K562 treated with DMSO at 1 percent for 4 hours (cell line): ENCODE results near the gene NELFE. TPM values are rescaled to one million over a fixed set of nuclear protein-coding genes. Genes with fewer than 3 reads are reported as not detected.

Source experiments
- total RNA-seq: library from RNA; unstranded; fragments of 300-600 nt; gene quantifications from 2 replicates; pipeline ENCODE4 v1.2.3, GENCODE V29; 2022; ENCODE audit not compliant: insufficient read depth

Gene NELFE, protein sequence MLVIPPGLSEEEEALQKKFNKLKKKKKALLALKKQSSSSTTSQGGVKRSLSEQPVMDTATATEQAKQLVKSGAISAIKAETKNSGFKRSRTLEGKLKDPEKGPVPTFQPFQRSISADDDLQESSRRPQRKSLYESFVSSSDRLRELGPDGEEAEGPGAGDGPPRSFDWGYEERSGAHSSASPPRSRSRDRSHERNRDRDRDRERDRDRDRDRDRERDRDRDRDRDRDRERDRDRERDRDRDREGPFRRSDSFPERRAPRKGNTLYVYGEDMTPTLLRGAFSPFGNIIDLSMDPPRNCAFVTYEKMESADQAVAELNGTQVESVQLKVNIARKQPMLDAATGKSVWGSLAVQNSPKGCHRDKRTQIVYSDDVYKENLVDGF
- total RNA-seq: 78.2 and 128 TPM in 2 replicates

DNA sequence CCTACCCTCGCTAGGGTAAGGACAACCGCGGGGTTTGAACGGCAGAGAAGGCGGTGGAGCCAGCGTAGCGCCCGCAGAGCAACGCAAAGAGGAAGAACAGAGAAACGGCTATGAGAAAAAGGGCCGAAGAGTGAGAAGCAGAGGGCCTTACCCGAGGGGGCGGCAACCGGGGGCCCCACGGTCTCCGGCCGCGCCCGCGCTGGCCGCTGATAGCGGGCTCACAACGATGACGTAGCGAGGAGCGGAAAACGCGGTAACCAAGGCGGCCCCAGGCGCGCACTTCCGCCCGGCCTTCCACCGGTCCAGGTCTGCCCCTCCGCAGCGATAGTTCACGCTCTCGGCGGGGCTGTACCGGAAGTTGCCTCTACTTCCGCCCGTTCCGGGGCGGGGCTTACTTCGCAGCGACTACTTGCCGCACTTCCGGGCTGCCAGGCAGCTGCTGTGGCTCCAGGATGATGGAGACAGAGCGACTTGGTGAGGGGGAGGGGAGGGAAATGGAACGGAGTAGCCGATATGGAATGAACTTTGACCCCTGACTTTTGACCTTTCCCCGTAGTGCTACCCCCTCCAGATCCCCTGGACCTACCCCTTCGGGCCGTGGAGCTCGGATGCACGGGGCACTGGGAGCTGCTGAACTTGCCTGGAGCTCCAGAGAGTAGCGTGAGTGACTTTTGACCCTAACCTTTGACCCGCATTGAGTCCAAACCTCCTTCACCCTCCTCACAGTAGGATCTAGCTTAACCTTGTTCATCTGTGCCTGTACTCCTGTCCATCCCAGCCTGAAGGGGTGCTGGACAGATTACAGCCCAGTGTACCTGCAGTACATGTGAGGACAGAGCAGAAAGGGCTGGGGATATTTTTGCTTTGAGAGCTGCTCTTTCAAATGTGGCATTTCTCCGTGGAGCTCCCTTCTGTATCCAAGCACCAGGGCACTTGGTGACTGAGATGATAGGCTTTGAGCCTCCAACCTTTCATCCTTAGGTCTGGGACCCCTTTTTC, at the start of gene NELFE, which contains the start of gene SKIC2:
Gene NELFE, minus strand, starts transcription at position 231 of the 999 bp plus-strand sequence. CDS start 525 bp downstream, outside the sequence.
Gene SKIC2, plus strand, starts transcription at position 435 of the 999 bp plus-strand sequence. Its CDS starts 18 bp downstream, at position 453.

GRCh38 chr6:31981744-31982143, 23.0 kb upstream of the NELFE start, which contains the start of gene C4A:
Gene C4A (plus strand): TSS chr6:31982057. CDS start chr6:31982108, 51 bp downstream.

DNA sequence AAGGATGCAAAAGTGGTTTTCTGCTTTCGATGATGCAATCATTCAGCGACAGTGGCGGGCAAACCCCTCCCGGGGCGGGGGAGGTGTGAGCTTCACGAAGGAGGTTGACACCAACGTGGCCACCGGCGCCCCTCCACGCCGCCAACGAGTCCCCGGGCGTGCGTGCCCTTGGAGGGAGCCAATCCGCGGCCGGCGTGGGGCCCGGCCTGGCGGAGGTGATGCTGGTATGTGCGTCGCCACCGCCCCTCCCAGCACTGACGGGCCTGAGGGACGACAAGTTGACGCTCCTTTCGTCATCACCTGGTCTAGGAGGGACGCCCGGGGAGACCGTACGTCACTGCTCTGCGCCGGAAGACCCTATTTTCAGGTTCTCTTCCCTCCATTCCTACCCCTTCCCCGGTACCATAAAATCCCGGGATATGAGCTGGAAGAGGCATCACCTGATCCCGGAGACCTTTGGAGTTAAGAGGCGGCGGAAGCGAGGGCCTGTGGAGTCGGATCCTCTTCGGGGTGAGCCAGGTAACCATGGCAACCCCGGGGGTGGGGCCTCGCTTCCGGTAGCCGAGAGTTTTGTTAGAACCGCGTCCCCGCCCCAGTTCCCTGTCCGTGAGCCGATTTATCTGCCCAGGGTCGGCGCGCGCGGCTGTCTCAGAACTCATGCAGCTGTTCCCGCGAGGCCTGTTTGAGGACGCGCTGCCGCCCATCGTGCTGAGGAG, 13.4 kb upstream of the NELFE start, which contains the start of gene DXO:
Gene DXO, minus strand, starts transcription at position 146 of the 716 bp plus-strand sequence. CDS start 463 bp downstream, outside the sequence.

DNA sequence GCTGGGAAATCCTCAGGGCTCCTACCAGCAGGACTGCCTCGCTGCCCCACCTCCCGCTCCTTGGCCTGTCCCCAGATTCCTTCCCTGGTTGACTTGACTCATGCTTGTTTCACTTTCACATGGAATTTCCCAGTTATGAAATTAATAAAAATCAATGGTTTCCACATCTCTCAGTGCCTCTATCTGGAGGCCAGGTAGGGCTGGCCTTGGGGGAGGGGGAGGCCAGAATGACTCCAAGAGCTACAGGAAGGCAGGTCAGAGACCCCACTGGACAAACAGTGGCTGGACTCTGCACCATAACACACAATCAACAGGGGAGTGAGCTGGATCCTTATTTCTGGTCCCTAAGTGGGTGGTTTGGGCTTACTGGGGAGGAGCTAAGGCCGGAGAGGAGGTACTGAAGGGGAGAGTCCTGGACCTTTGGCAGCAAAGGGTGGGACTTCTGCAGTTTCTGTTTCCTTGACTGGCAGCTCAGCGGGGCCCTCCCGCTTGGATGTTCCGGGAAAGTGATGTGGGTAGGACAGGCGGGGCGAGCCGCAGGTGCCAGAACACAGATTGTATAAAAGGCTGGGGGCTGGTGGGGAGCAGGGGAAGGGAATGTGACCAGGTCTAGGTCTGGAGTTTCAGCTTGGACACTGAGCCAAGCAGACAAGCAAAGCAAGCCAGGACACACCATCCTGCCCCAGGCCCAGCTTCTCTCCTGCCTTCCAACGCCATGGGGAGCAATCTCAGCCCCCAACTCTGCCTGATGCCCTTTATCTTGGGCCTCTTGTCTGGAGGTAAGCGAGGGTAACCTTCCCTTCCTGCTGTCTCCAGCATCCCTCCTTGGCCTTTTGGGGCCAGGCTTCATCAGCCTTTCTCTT, 13.0 kb downstream of the NELFE start, which contains the start of gene CFB:
Gene CFB, plus strand, starts transcription at position 589 of the 863 bp plus-strand sequence. Its CDS starts 127 bp downstream, at position 716.

DNA sequence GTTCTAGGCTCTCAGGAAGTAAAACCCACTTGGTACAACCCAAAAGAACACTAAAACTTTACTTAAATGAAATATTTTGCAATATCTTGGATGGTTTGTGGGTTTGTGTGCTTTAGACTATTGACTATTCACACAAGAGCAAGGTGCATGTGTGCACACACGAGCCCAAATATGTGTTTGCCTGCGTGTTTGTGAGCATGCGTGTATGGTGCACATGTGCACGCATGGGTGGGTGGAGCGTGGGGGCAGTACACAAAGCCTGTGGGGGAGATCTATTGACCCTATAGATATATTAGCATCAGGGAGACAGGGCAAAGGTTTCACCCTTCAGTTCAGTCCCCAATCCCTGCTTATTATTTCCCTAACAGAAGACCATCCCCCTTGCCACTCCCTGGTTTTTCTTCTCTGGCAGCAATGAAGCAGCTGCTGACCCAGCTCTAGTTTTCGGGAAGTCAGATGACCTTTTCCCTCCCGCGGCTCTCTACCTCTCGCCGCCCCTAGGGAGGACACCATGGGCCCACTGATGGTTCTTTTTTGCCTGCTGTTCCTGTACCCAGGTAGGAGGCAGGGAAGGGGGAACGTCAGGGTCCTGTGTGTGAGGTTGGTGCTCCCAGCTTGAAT, 31.4 kb downstream of the NELFE start, which contains the start of gene C2:
Gene C2, plus strand, starts transcription at position 476 of the 621 bp plus-strand sequence. Its CDS starts 36 bp downstream, at position 512.

Other genes starting within 250 kb of the NELFE start
- not detected in 2 replicates for gene LY6G6D, start 243.6 kb downstream of the NELFE start, total RNA-seq
- not detected in 2 replicates for gene LY6G6C, start 237.2 kb downstream of the NELFE start, total RNA-seq
- gene MPIG6B, start 235.6 kb downstream of the NELFE start, total RNA-seq: 0.51 TPM in 1 of 2 replicates, not detected in the other
- 66.8 and 75.1 TPM in 2 replicates for gene DDAH2, start 229.7 kb downstream of the NELFE start, total RNA-seq
- 1,213 and 1,370 TPM in 2 replicates for gene CLIC1, start 222.4 kb downstream of the NELFE start, total RNA-seq
- gene MSH5, start 219.0 kb downstream of the NELFE start, total RNA-seq: 22.0 and 30.3 TPM in 2 replicates
- 2.6 and 8.2 TPM in 2 replicates for gene SAPCD1, start 196.3 kb downstream of the NELFE start, total RNA-seq
- gene VWA7, start 181.6 kb downstream of the NELFE start, total RNA-seq: 5.4 and 5.6 TPM in 2 replicates
- 147 and 165 TPM in 2 replicates for gene VARS1, start 163.2 kb downstream of the NELFE start, total RNA-seq
- 139 and 155 TPM in 2 replicates for gene LSM2, start 152.0 kb downstream of the NELFE start, total RNA-seq
- gene HSPA1L, start 143.7 kb downstream of the NELFE start, total RNA-seq: 2.5 and 2.8 TPM in 2 replicates
- 641 and 912 TPM in 2 replicates for gene HSPA1A, start 143.4 kb downstream of the NELFE start, total RNA-seq
- 595 and 769 TPM in 2 replicates for gene HSPA1B, start 131.2 kb downstream of the NELFE start, total RNA-seq
- 232 TPM in 2 replicates for gene NEU1, start 96.2 kb downstream of the NELFE start, total RNA-seq
- 12.7 and 13.4 TPM in 2 replicates for gene SLC44A4, start 80.0 kb downstream of the NELFE start, total RNA-seq
- 61.5 and 78.2 TPM in 2 replicates for gene EHMT2, start 61.3 kb downstream of the NELFE start, total RNA-seq
- gene ZBTB12, start 56.9 kb downstream of the NELFE start, total RNA-seq: 6.4 and 10.3 TPM in 2 replicates
- 8.3 and 9.1 TPM in 2 replicates for gene C2, start 31.3 kb downstream of the NELFE start, total RNA-seq
- gene CFB, start 12.9 kb downstream of the NELFE start, total RNA-seq: 3.8 TPM in 1 of 2 replicates, not detected in the other
- 43.6 and 60.1 TPM in 2 replicates for gene SKIC2, start 204 bp upstream of the NELFE start, total RNA-seq
- gene DXO, start 13.2 kb upstream of the NELFE start, total RNA-seq: 16.6 and 24.1 TPM in 2 replicates
- gene C4A, start 23.1 kb upstream of the NELFE start, total RNA-seq: 4.3 and 10.0 TPM in 2 replicates
- 3.6 and 8.2 TPM in 2 replicates for gene C4B, start 55.8 kb upstream of the NELFE start, total RNA-seq
- gene CYP21A2, start 79.4 kb upstream of the NELFE start, total RNA-seq: 0.98 and 1.1 TPM in 2 replicates
- 22.0 and 35.7 TPM in 2 replicates for gene TNXB, start 150.4 kb upstream of the NELFE start, total RNA-seq
- 120 and 128 TPM in 2 replicates for gene ATF6B, start 169.3 kb upstream of the NELFE start, total RNA-seq
- gene FKBPL, start 171.3 kb upstream of the NELFE start, total RNA-seq: 11.5 and 15.9 TPM in 2 replicates
- 2.9 and 6.5 TPM in 2 replicates for gene PRRT1, start 193.0 kb upstream of the NELFE start, total RNA-seq
- gene PPT2, start 195.2 kb upstream of the NELFE start, total RNA-seq: 38.0 and 64.2 TPM in 2 replicates
- gene EGFL8, start 205.6 kb upstream of the NELFE start, total RNA-seq: 8.0 and 27.8 TPM in 2 replicates
- gene AGPAT1, start 217.1 kb upstream of the NELFE start, total RNA-seq: 119 and 131 TPM in 2 replicates
- gene RNF5, start 219.4 kb upstream of the NELFE start, total RNA-seq: 263 and 269 TPM in 2 replicates
- gene AGER, start 225.3 kb upstream of the NELFE start, total RNA-seq: 7.3 and 8.0 TPM in 2 replicates
- gene PBX2, start 231.2 kb upstream of the NELFE start, total RNA-seq: 58.1 and 74.9 TPM in 2 replicates
- gene GPSM3, start 233.7 kb upstream of the NELFE start, total RNA-seq: 67.6 and 81.7 TPM in 2 replicates